SK-N-SH (cell line): ENCODE measurements around the gene FAM222A. TPM values are rescaled to one million over a fixed set of nuclear protein-coding genes. Genes with fewer than 3 reads are reported as not detected.

Experiments used
- CTCF ChIA-PET: fragments of 300-600, 350-600 bp; formaldehyde crosslinking; extraction: SDS; loops from one replicate; lab custom pipeline; 2021; lab: Yijun Ruan, JAX
- POLR2A ChIA-PET: fragments of 350-600 bp; sonication (Branson Sonifier 250); formaldehyde crosslinking; extraction: SDS; loops from one replicate; lab custom pipeline; 2020; ENCODE audit warnings: antibody characterized with exemption, inconsistent platforms; lab: Yijun Ruan, JAX
- DNase-seq: peaks from one replicate; pipeline ENCODE4 v3.0.0; 2012
- H2AFZ ChIP-seq: fragments of 200-600 bp; sonication (generic); 2 replicates; pipeline ENCODE4 v1.8.1; 2016; ENCODE audit warnings: antibody characterized with exemption, mild to moderate bottlenecking, low read depth
- H3F3A ChIP-seq: fragments of 200-600 bp; sonication (generic); replicated peaks from 2 replicates; pipeline ENCODE3; 2016; ENCODE audit warnings: antibody characterized with exemption, mild to moderate bottlenecking; ENCODE audit not compliant: insufficient read depth
- H3K27ac ChIP-seq, 2 experiments: fragments of 200-500 bp in 1 of 2; fragments of 200-600 bp in 1 of 2; sonication (Bioruptor generic) in 1 of 2; sonication (generic), shearing (Covaris generic) in 1 of 2; 2 replicates each; pipeline versions ENCODE4 v1.5.1 to v1.6.1; 2014 to 2016; ENCODE audit warnings: low read depth in 2 of 2, inconsistent platforms in 1 of 2, low read length in 1 of 2, mild to moderate bottlenecking in 1 of 2, mixed read lengths in 1 of 2
- H3K27me3 ChIP-seq: fragments of 200-600 bp; sonication (generic), shearing (Covaris generic); 2 replicates; pipeline ENCODE4 v1.6.1; 2016; ENCODE audit warnings: mixed run types; ENCODE audit not compliant: insufficient read depth
- H3K36me3 ChIP-seq, 2 experiments: fragments of 200-500 bp in 1 of 2; fragments of 200-600 bp in 1 of 2; sonication (Bioruptor generic) in 1 of 2; sonication (generic) in 1 of 2; replicated peaks in 1 of 2; 2 replicates each; pipeline versions ENCODE3 to v1.5.1; 2014 to 2016; ENCODE audit warnings: low read length in 1 of 2, mild to moderate bottlenecking in 1 of 2; ENCODE audit not compliant: insufficient read depth in 2 of 2, control insufficient read depth in 1 of 2
- H3K4me1 ChIP-seq, 2 experiments: fragments of 200-500 bp in 1 of 2; fragments of 200-600 bp in 1 of 2; sonication (Bioruptor generic) in 1 of 2; sonication (generic), shearing (Covaris generic) in 1 of 2; 2 replicates each; pipeline versions ENCODE4 v1.5.1 to v1.6.1; 2014 to 2016; ENCODE audit warnings: low read depth in 1 of 2, low read length in 1 of 2, mixed run types in 1 of 2; ENCODE audit not compliant: insufficient read depth in 2 of 2, control insufficient read depth in 1 of 2
- H3K4me2 ChIP-seq: fragments of 200-600 bp; sonication (generic), shearing (Covaris generic); 2 replicates; pipeline ENCODE4 v1.6.1; 2017; ENCODE audit warnings: mixed run types
- H3K4me3 ChIP-seq, 2 experiments: fragments of 200-500 bp in 1 of 2; fragments of 200-600 bp in 1 of 2; sonication (Bioruptor generic) in 1 of 2; sonication (generic), shearing (Covaris generic) in 1 of 2; 2 replicates each; pipeline versions ENCODE4 v1.5.1 to v1.8.1; 2014 to 2016; ENCODE audit warnings: low read depth in 2 of 2, inconsistent platforms in 1 of 2, low read length in 1 of 2, mild to moderate bottlenecking in 1 of 2, mixed read lengths in 1 of 2, moderate library complexity in 1 of 2
- H3K79me2 ChIP-seq: fragments of 200-600 bp; sonication (generic); 2 replicates; pipeline ENCODE4 v1.8.1; 2017; ENCODE audit warnings: mild to moderate bottlenecking; ENCODE audit not compliant: insufficient read depth
- H3K9ac ChIP-seq: fragments of 200-600 bp; sonication (generic); 2 replicates; pipeline ENCODE4 v1.6.1; 2017; ENCODE audit warnings: mixed run types
- H3K9me2 ChIP-seq: fragments of 200-600 bp; sonication (generic); 2 replicates; pipeline ENCODE4 v1.6.1; 2017; ENCODE audit warnings: mixed run types
- H3K9me3 ChIP-seq: fragments of 200-600 bp; sonication (generic); 2 replicates; pipeline ENCODE4 v1.6.1; 2017; ENCODE audit warnings: mixed run types, mild to moderate bottlenecking, moderate library complexity
- H4K20me1 ChIP-seq: fragments of 200-600 bp; sonication (generic); 2 replicates; pipeline ENCODE4 v1.6.1; 2017; ENCODE audit warnings: mild to moderate bottlenecking, mixed run types; ENCODE audit not compliant: insufficient read depth
- ELF1 ChIP-seq: IDR thresholded peaks from 2 replicates; pipeline ENCODE4 v1.4.0; 2012
- EP300 ChIP-seq, 2 experiments: IDR thresholded peaks; 2 replicates each; pipeline versions ENCODE4 v1.4.0 to v1.6.1; 2012; ENCODE audit warnings: borderline replicate concordance in 1 of 2, low read depth in 1 of 2, low read length in 1 of 2
- EZH2phosphoT487 ChIP-seq: fragments of 200-600 bp; sonication (generic); IDR thresholded peaks from 2 replicates; pipeline ENCODE4 v1.6.1; 2017; ENCODE audit warnings: low read depth, mixed run types, mild to moderate bottlenecking, antibody characterized with exemption, moderate library complexity, borderline replicate concordance
- GATA2 ChIP-seq: sonication (generic); formaldehyde crosslinking; IDR thresholded peaks from 2 replicates; pipeline ENCODE4 v1.5.0; 2020; ENCODE audit warnings: mild to moderate bottlenecking, missing genetic modification reagents
- JUND ChIP-seq: IDR thresholded peaks from 2 replicates; pipeline ENCODE4 v1.4.0; 2012
- NFIC ChIP-seq: IDR thresholded peaks from 2 replicates; pipeline ENCODE4 v1.4.0; 2012; ENCODE audit warnings: borderline replicate concordance
- POLR2AphosphoS5 ChIP-seq: IDR thresholded peaks from 2 replicates; pipeline ENCODE4 v1.6.1; 2012; ENCODE audit warnings: low read depth, low read length
- RFX5 ChIP-seq: IDR thresholded peaks from 2 replicates; pipeline ENCODE4 v1.6.1; 2012; ENCODE audit warnings: mild to moderate bottlenecking, improper control_type of control experiment, low read length
- RXRA ChIP-seq: IDR thresholded peaks from 2 replicates; pipeline ENCODE4 v1.4.0; 2012; ENCODE audit warnings: low read depth, mild to moderate bottlenecking, borderline replicate concordance
- SIN3A ChIP-seq: IDR thresholded peaks from 2 replicates; pipeline ENCODE4 v1.6.1; 2012; ENCODE audit warnings: low read depth, mild to moderate bottlenecking, low read length, moderate library complexity, borderline replicate concordance
- SMC3 ChIP-seq: IDR thresholded peaks from 2 replicates; pipeline ENCODE4 v1.6.1; 2012; ENCODE audit warnings: low read depth, low read length, improper control_type of control experiment
- TAF1 ChIP-seq: IDR thresholded peaks from 2 replicates; pipeline ENCODE4 v1.6.1; 2012; ENCODE audit warnings: low read depth, mild to moderate bottlenecking, low read length, moderate library complexity, borderline replicate concordance
- WGBS: methylation state at CpG from one replicate; pipeline ENCODE4 v1.1.6; 2017; ENCODE audit warnings: low lambda C conversion rate; 5-methylcytosine and 5-hydroxymethylcytosine counted together
- polyA plus RNA-seq, 3 experiments: library from polyadenylated mRNA; depleted of rRNA; stranded (reverse); fragments of >200 nt; gene quantifications; 2 replicates each; pipeline ENCODE4 v1.2.3, GENCODE V29; 2012
- TF ChIP-seq, protein P1 (sequence below): IDR thresholded peaks from 2 replicates; pipeline ENCODE4 v1.4.0; 2012; ENCODE audit warnings: low read depth
- TF ChIP-seq, protein P2 (sequence below): IDR thresholded peaks from 2 replicates; pipeline ENCODE4; 2012
- TF ChIP-seq, protein P3 (sequence below): fragments of 150-350 bp; IDR thresholded peaks from 2 replicates; pipeline ENCODE4 v1.6.1; 2017; ENCODE audit warnings: antibody characterized with exemption, low read length, low read depth, borderline replicate concordance
- TF ChIP-seq, protein P4 (sequence below): fragments of 200-600 bp; sonication (generic); IDR thresholded peaks from 2 replicates; pipeline ENCODE4 v1.6.1; 2017; ENCODE audit warnings: antibody characterized with exemption, mild to moderate bottlenecking, moderate library complexity
- TF ChIP-seq, protein P5 (sequence below): fragments of 150-350 bp; IDR thresholded peaks from 2 replicates; pipeline ENCODE4 v1.6.1; 2016; ENCODE audit warnings: mild to moderate bottlenecking, low read depth, low read length
- TF ChIP-seq, protein P6 (sequence below): IDR thresholded peaks from 2 replicates; pipeline ENCODE4 v1.4.0; 2012; ENCODE audit warnings: low read depth, borderline replicate concordance

Gene FAM222A
- polyA plus RNA-seq, 1 of the 3 experiments (the other 2 are of a cell fraction): 1.6 TPM

DNA sequence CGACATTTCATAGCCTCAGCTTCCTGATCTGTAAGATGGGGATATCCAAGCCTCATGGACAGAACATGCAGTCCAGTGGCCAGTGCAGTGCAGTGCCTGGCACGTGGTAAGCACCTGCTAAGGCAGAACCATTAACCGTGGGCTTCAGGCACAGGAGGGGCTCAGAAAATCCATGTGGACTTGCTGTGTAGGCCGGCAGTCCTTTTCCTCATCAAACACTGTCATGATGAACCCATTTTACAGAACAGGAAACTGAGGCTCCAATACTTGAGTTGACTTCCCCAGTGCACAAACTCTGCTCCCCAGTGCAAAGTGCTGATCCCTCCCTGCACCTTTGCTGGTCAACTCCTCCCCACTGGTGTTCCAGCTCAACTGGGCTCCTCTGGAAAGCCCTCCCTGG, 101.6 kb downstream of the FAM222A start:
- no peak for DNase-seq
- 33% methylated on average over 3 of the region's 4 CpGs for WGBS
- Histone ChIP-seq H3K9me2 (no peaks in the 10 kb centered on the region), H2AFZ (no peak overlapping the region), H4K20me1 (no peaks in the 10 kb centered on the region), H3K4me2 (no peak overlapping the region), H3K9ac (no peak overlapping the region), H3K27me3 (no peaks in the 10 kb centered on the region), H3K4me3 (no peak overlapping the region), H3K79me2 (no peaks in the 10 kb centered on the region), H3K27ac (no peak overlapping the region), H3F3A (no peaks in the 10 kb centered on the region), H3K4me1 (no peaks in the 10 kb centered on the region), H3K9me3 (no peaks in the 10 kb centered on the region), H3K36me3 (peaks cover 0 to 8% of the 10 kb centered on the region in 2 experiments)
- ChIA-PET POLR2A (no interaction called here), CTCF (interaction anchor here (1.5 to 2.3 kb wide), 2 partner anchors 10 to 30 kb away, joined by 11 to 15 read pairs; no protein-coding TSS in a partner anchor)
- TF ChIP-seq EZH2phosphoT487: no peak

DNA sequence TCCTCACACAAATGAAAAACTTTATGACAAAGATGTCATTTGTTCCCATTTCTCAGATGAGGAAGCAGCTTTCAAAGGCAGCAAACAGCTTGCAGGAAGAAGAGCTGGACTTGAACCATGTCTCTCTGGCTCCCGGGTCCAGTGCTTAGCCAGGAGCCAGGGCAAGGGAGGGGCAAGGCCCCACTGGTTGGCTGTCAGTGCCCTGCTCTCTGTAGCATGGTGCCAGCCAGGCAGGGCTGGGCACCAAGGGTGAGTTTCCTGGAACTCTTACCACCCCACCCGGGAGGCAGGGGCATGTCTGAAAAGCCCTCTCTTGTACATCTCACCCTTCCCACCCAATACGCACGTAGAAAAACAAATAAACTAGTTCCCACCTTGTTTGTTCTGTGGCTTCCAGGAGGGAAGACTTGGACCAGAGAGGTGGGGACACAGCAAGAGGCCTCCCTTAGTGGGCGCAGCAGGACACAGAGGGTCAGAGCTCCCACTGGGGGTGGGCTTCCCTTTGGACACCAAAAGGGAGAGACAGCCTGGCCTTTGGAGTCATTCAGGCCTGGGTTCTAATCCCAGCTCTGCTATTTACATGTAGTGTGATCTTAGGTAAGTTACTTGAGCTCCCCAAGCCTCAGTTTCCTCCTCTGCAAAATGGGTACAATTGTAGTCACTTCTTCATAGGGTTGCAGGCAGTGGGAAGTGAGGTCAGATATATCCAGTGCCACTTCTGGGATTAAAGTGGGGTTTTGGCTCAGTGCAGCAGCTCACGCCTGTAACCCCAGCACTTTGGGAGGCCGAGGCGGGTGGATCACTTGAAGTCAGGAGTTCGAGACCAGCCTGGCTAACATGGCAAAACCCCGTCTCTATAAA, 102.4 kb downstream of the FAM222A start:
- Histone ChIP-seq H3K9ac (no peak overlapping the region), H3K27me3 (no peaks in the 10 kb centered on the region), H3K4me2 (no peak overlapping the region), H3K36me3 (peaks cover 0 to 8% of the 10 kb centered on the region in 2 experiments), H3K79me2 (no peaks in the 10 kb centered on the region), H3K9me2 (no peaks in the 10 kb centered on the region), H3F3A (no peaks in the 10 kb centered on the region), H4K20me1 (no peaks in the 10 kb centered on the region), H3K27ac (no peak overlapping the region), H2AFZ (no peak overlapping the region), H3K9me3 (no peaks in the 10 kb centered on the region), H3K4me3 (no peak overlapping the region), H3K4me1 (no peaks in the 10 kb centered on the region)
- TF ChIP-seq, protein P1, sequence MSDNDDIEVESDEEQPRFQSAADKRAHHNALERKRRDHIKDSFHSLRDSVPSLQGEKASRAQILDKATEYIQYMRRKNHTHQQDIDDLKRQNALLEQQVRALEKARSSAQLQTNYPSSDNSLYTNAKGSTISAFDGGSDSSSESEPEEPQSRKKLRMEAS: no peak
- TF ChIP-seq JUND (no peak), RXRA (no peak), NFIC (no peak), EZH2phosphoT487 (no peak), SMC3 (no peak), ELF1 (no peak), TAF1 (no peak), RFX5 (no peak), POLR2AphosphoS5 (no peak), EP300 (IDR thresholded peaks at IDR 0.05; ENCODE audit: borderline replicate concordance in 1 of 2, low read depth in 1 of 2, low read length in 1 of 2) (no peak), SIN3A (no peak), GATA2 (CRISPR knock-in tag) (no peak)
- TF ChIP-seq, protein P2, sequence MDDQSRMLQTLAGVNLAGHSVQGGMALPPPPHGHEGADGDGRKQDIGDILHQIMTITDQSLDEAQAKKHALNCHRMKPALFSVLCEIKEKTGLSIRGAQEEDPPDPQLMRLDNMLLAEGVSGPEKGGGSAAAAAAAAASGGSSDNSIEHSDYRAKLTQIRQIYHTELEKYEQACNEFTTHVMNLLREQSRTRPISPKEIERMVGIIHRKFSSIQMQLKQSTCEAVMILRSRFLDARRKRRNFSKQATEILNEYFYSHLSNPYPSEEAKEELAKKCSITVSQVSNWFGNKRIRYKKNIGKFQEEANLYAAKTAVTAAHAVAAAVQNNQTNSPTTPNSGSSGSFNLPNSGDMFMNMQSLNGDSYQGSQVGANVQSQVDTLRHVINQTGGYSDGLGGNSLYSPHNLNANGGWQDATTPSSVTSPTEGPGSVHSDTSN: no peak
- TF ChIP-seq, protein P3, sequence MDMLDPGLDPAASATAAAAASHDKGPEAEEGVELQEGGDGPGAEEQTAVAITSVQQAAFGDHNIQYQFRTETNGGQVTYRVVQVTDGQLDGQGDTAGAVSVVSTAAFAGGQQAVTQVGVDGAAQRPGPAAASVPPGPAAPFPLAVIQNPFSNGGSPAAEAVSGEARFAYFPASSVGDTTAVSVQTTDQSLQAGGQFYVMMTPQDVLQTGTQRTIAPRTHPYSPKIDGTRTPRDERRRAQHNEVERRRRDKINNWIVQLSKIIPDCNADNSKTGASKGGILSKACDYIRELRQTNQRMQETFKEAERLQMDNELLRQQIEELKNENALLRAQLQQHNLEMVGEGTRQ: no peak
- TF ChIP-seq, protein P4, sequence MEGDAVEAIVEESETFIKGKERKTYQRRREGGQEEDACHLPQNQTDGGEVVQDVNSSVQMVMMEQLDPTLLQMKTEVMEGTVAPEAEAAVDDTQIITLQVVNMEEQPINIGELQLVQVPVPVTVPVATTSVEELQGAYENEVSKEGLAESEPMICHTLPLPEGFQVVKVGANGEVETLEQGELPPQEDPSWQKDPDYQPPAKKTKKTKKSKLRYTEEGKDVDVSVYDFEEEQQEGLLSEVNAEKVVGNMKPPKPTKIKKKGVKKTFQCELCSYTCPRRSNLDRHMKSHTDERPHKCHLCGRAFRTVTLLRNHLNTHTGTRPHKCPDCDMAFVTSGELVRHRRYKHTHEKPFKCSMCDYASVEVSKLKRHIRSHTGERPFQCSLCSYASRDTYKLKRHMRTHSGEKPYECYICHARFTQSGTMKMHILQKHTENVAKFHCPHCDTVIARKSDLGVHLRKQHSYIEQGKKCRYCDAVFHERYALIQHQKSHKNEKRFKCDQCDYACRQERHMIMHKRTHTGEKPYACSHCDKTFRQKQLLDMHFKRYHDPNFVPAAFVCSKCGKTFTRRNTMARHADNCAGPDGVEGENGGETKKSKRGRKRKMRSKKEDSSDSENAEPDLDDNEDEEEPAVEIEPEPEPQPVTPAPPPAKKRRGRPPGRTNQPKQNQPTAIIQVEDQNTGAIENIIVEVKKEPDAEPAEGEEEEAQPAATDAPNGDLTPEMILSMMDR: no peak
- TF ChIP-seq, protein P5, sequence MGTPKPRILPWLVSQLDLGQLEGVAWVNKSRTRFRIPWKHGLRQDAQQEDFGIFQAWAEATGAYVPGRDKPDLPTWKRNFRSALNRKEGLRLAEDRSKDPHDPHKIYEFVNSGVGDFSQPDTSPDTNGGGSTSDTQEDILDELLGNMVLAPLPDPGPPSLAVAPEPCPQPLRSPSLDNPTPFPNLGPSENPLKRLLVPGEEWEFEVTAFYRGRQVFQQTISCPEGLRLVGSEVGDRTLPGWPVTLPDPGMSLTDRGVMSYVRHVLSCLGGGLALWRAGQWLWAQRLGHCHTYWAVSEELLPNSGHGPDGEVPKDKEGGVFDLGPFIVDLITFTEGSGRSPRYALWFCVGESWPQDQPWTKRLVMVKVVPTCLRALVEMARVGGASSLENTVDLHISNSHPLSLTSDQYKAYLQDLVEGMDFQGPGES: no peak
- TF ChIP-seq, protein P6, sequence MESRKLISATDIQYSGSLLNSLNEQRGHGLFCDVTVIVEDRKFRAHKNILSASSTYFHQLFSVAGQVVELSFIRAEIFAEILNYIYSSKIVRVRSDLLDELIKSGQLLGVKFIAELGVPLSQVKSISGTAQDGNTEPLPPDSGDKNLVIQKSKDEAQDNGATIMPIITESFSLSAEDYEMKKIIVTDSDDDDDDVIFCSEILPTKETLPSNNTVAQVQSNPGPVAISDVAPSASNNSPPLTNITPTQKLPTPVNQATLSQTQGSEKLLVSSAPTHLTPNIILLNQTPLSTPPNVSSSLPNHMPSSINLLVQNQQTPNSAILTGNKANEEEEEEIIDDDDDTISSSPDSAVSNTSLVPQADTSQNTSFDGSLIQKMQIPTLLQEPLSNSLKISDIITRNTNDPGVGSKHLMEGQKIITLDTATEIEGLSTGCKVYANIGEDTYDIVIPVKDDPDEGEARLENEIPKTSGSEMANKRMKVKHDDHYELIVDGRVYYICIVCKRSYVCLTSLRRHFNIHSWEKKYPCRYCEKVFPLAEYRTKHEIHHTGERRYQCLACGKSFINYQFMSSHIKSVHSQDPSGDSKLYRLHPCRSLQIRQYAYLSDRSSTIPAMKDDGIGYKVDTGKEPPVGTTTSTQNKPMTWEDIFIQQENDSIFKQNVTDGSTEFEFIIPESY: no peak
- WGBS: 83% methylated on average over 10 of the region's 10 CpGs
- POLR2A ChIA-PET: no interaction called here
- DNase-seq: no peak
- CTCF ChIA-PET: interaction anchor here (0.5 to 2.3 kb wide), 6 partner anchors 10 to 421 kb away, joined by 3 to 11 read pairs (median 4); no protein-coding TSS in a partner anchor
